ENCODE results near the gene PSD2.

PSD2 gene

GRCh38 chr5:139807647-139808030 is 12.0 kb downstream of the PSD2 start:
- FAIRE-seq, result no peak
- no peak for TF ChIP-seq POLR2A (IDR thresholded peaks at IDR 0.05; ENCODE audit: low read depth, low read length)
- DNase-seq (ENCODE audit: insufficient read length, low spot score), result no peak

GRCh38 chr5:139808481-139809330 is 13.1 kb downstream of the PSD2 start:
- FAIRE-seq (no peak), DNase-seq (ENCODE audit: insufficient read length, low spot score) (no peak)
- no peak for TF ChIP-seq POLR2A (IDR thresholded peaks at IDR 0.05; ENCODE audit: low read depth, low read length)

- no peak for TF ChIP-seq POLR2A (IDR thresholded peaks at IDR 0.05; ENCODE audit: low read depth, low read length)
- DNase-seq (ENCODE audit: insufficient read length, low spot score) (no peak), FAIRE-seq (no peak)
These were observed 13.8 kb downstream of the PSD2 start for GRCh38 chr5:139809331-139809810.

GRCh38 chr5:139810341-139811273 is 15.0 kb downstream of the PSD2 start:
- TF ChIP-seq POLR2A (IDR thresholded peaks at IDR 0.05; ENCODE audit: low read depth, low read length), result no peak
- DNase-seq (ENCODE audit: insufficient read length, low spot score), result no peak
- FAIRE-seq, result no peak

- FAIRE-seq (no peak), DNase-seq (ENCODE audit: insufficient read length, low spot score) (no peak)
These were observed 15.6 kb downstream of the PSD2 start for GRCh38 chr5:139811274-139811607.

GRCh38 chr5:139812323-139812722 is 16.7 kb downstream of the PSD2 start:
- DNase-seq (ENCODE audit: insufficient read length, low spot score) (no peak), FAIRE-seq (no peak)
- no peak for TF ChIP-seq POLR2A (IDR thresholded peaks at IDR 0.05; ENCODE audit: low read depth, low read length)

More at GRCh38 chr5:139811274-139811607, 15.6 kb downstream of the PSD2 start:
- no peak for TF ChIP-seq POLR2A (IDR thresholded peaks at IDR 0.05; ENCODE audit: low read depth, low read length)

GRCh38 chr5:139812836-139813805 is 17.5 kb downstream of the PSD2 start:
- no peak for TF ChIP-seq POLR2A (IDR thresholded peaks at IDR 0.05; ENCODE audit: low read depth, low read length)
- no peak for DNase-seq (ENCODE audit: insufficient read length, low spot score)
- no peak for FAIRE-seq

GRCh38 chr5:139814191-139814601 is 18.6 kb downstream of the PSD2 start:
- FAIRE-seq (no peak), DNase-seq (ENCODE audit: insufficient read length, low spot score) (no peak)
- TF ChIP-seq POLR2A (IDR thresholded peaks at IDR 0.05; ENCODE audit: low read depth, low read length), result no peak

GRCh38 chr5:139814704-139815280 is 19.2 kb downstream of the PSD2 start:
- FAIRE-seq, result no peak

GRCh38 chr5:139816566-139816965 is 21.0 kb downstream of the PSD2 start:
- no peak for TF ChIP-seq POLR2A (IDR thresholded peaks at IDR 0.05; ENCODE audit: low read depth, low read length)
- FAIRE-seq, result no peak

More at GRCh38 chr5:139814704-139815280, 19.2 kb downstream of the PSD2 start:
- no peak for TF ChIP-seq POLR2A (IDR thresholded peaks at IDR 0.05; ENCODE audit: low read depth, low read length)
- DNase-seq (ENCODE audit: insufficient read length, low spot score), result no peak

GRCh38 chr5:139817362-139817761 is 21.8 kb downstream of the PSD2 start:
- TF ChIP-seq POLR2A (IDR thresholded peaks at IDR 0.05; ENCODE audit: low read depth, low read length), result no peak
- FAIRE-seq (no peak), DNase-seq (ENCODE audit: insufficient read length, low spot score) (no peak)

More at GRCh38 chr5:139816566-139816965, 21.0 kb downstream of the PSD2 start:
- no peak for DNase-seq (ENCODE audit: insufficient read length, low spot score)

GRCh38 chr5:139817970-139818369 is 22.4 kb downstream of the PSD2 start:
- FAIRE-seq (no peak), DNase-seq (ENCODE audit: insufficient read length, low spot score) (no peak)
- TF ChIP-seq POLR2A (IDR thresholded peaks at IDR 0.05; ENCODE audit: low read depth, low read length), result no peak

- FAIRE-seq (no peak), DNase-seq (ENCODE audit: insufficient read length, low spot score) (no peak)
- TF ChIP-seq POLR2A (IDR thresholded peaks at IDR 0.05; ENCODE audit: low read depth, low read length), result no peak
These were observed 24.5 kb downstream of the PSD2 start for GRCh38 chr5:139820130-139820529.

Measured in H54 (cell line).